Skeletal muscle tissue (tissue), 4 donors: Measurements from ENCODE around the gene SH3D19. TPM values are rescaled to one million over a fixed set of nuclear protein-coding genes. Genes with fewer than 3 reads are reported as not detected.
"Not testable (repeated sequence)": the region's sequence is repeated elsewhere in the genome, so short reads cannot be mapped to it uniquely, and the experiment has no call there.

Experiments
- H3K27ac ChIP-seq: one replicate; pipeline ENCODE4 v1.7.0; 2013; ENCODE audit warnings: mild to moderate bottlenecking, low read depth, low read length, inconsistent platforms
- H3K27me3 ChIP-seq, 3 donors: one replicate each; pipeline ENCODE4 v1.7.0; 2013; ENCODE audit warnings: low read length in 3 of 3; ENCODE audit not compliant: control insufficient read depth in 3 of 3, insufficient read depth in 3 of 3
- H3K36me3 ChIP-seq, 3 donors: one replicate each; pipeline ENCODE4 v1.7.0; 2013; ENCODE audit warnings: low read length in 3 of 3; ENCODE audit not compliant: control insufficient read depth in 3 of 3, insufficient read depth in 3 of 3
- H3K4me1 ChIP-seq, 3 donors: one replicate each; pipeline ENCODE4 v1.7.0; 2013; ENCODE audit warnings: low read length in 3 of 3, mild to moderate bottlenecking in 3 of 3; ENCODE audit not compliant: control insufficient read depth in 3 of 3, insufficient read depth in 3 of 3
- H3K4me3 ChIP-seq, 3 donors: one replicate each; pipeline ENCODE4 v1.7.0; 2013; ENCODE audit warnings: low read length in 3 of 3
- H3K9ac ChIP-seq, 3 donors: one replicate each; pipeline ENCODE4 v1.7.0; 2013; ENCODE audit warnings: low read length in 3 of 3, mild to moderate bottlenecking in 3 of 3, moderate library complexity in 2 of 3, low read depth in 1 of 3
- H3K9me3 ChIP-seq, 3 donors: one replicate each; pipeline ENCODE4 v1.7.0; 2013; ENCODE audit warnings: low read length in 3 of 3; ENCODE audit not compliant: control insufficient read depth in 3 of 3
- total RNA-seq: library from RNA; depleted of rRNA; stranded (reverse); fragments of >200 nt; gene quantifications from one replicate; pipeline ENCODE4 v1.2.3, GENCODE V29; 2014
- donor health status: Osteomylitis.

Gene SH3D19
- total RNA-seq, 1 donor from 2014 or later = 20.4 TPM

DNA sequence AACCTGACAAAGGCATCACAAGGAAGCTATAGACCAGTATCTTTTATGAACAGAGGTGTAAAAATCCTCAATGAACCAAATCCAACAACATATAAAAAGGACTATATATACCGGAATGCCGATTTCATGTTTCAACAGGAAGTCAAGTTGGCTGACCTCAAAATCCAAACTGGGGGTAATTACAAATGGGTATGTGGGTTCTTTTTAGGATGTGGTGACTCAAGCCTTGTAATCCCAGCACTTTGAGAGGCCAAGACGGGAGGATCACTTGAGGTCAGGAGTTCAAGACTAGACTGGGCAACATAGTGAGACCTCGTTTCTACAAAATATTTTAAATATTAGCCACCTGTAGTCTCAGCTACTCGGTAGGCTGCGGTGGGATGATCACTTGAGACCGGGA is 38.0 kb downstream of the SH3D19 start:
- Histone ChIP-seq H3K9me3 (no peaks in the 10 kb centered on the region), H3K4me3 (no peak overlapping the region), H3K9ac (no peak overlapping the region), H3K27ac (no peak overlapping the region), H3K27me3 (no peaks in the 10 kb centered on the region), H3K4me1 (peaks cover 0 to 13% (median 0%) of the 10 kb centered on the region in 3 donors), H3K36me3 (no peaks in the 10 kb centered on the region)

DNA sequence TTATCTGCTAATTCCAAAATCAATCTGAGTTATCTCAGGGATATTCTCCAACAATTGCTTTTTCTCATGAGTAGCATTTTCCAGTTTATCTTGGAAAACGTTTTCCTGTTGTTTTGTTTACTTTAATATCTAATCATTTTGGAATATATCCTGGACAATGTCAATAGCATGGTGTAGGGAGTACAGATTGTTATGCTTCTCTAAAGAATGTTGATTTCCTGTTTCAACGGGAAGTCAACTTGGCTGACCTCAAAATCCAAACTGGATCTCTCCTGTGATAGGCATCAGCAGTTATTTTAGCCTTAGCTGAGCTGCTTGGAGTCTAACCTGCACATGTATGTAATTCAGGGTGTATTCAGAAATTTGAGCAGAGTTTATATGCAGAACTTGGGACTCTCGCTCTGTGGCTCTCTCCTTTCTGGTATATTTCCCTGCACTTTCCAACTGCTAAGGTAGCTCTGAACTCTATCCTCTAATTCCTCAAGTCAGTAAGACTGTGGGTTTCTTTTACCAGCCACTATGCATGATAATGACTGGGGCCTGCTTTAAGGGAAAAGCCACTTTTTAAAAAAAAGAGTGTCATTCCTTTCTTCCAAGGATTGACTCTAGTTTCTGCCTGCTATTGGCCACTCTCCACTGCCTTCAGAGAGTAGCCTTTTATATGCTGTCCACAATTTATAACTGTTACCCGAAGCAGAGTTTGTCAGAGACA is 40.7 kb downstream of the SH3D19 start:
- H3K4me3 ChIP-seq = no peak overlapping the region
- peaks cover 0 to 9% (median 0%) of the 10 kb centered on the region in 3 donors for H3K4me1 ChIP-seq
- no peak overlapping the region for H3K27ac ChIP-seq
- H3K9ac ChIP-seq = no peak overlapping the region
- no peaks in the 10 kb centered on the region for H3K27me3 ChIP-seq
- no peaks in the 10 kb centered on the region for H3K9me3 ChIP-seq
- H3K36me3 ChIP-seq = no peaks in the 10 kb centered on the region

GRCh38 chr4:151276787-151277562 is 48.4 kb downstream of the SH3D19 start, which contains the start of gene PRSS48:
TSS of gene PRSS48 (plus strand) at chr4:151277161. CDS start at chr4:151277173, 12 bp downstream.
- no peak within 1 kb of the TSS for H3K9ac ChIP-seq
- no peaks in the 10 kb centered on the region for H3K27me3 ChIP-seq
- H3K36me3 ChIP-seq = no peaks in the 10 kb centered on the region
- no peaks in the 10 kb centered on the region for H3K9me3 ChIP-seq
- H3K4me1 ChIP-seq = peaks cover 0 to 5% (median 4%) of the 10 kb centered on the region in 3 donors
- no peak within 1 kb of the TSS for H3K27ac ChIP-seq
- no peak within 1 kb of the TSS for H3K4me3 ChIP-seq

- not testable (repeated sequence) for H3K9me3 ChIP-seq, H3K4me3 ChIP-seq, H3K36me3 ChIP-seq, H3K27me3 ChIP-seq, H3K27ac ChIP-seq, H3K9ac ChIP-seq, H3K4me1 ChIP-seq
These were observed 56.5 kb downstream of the SH3D19 start for GRCh38 chr4:151268905-151269304.

GRCh38 chr4:151267822-151268535 is 57.4 kb downstream of the SH3D19 start:
- no peak overlapping the region for H3K4me3 ChIP-seq
- H3K4me1 ChIP-seq = peaks cover 5 to 7% (median 6%) of the 10 kb centered on the region in 3 donors
- H3K27ac ChIP-seq = no peak overlapping the region

GRCh38 chr4:151267104-151267503 is 58.3 kb downstream of the SH3D19 start:
- no peaks in the 10 kb centered on the region for H3K36me3 ChIP-seq
- H3K27me3 ChIP-seq = no peaks in the 10 kb centered on the region
- H3K9me3 ChIP-seq = no peaks in the 10 kb centered on the region
- H3K4me3 ChIP-seq = no peak overlapping the region
- no peak overlapping the region for H3K9ac ChIP-seq
- H3K4me1 ChIP-seq = peaks cover 7 to 16% (median 14%) of the 10 kb centered on the region in 3 donors
- H3K27ac ChIP-seq = no peak overlapping the region

More at GRCh38 chr4:151267822-151268535, 57.4 kb downstream of the SH3D19 start:
- Histone ChIP-seq H3K36me3 (no peaks in the 10 kb centered on the region), H3K27me3 (no peaks in the 10 kb centered on the region), H3K9ac (no peak overlapping the region), H3K9me3 (no peaks in the 10 kb centered on the region)

- Histone ChIP-seq H3K9ac (no peak overlapping the region), H3K4me1 (peaks cover 7 to 17% (median 17%) of the 10 kb centered on the region in 3 donors), H3K9me3 (no peaks in the 10 kb centered on the region), H3K4me3 (no peak overlapping the region), H3K36me3 (no peaks in the 10 kb centered on the region), H3K27me3 (no peaks in the 10 kb centered on the region), H3K27ac (no peak overlapping the region)
These were observed 58.9 kb downstream of the SH3D19 start for GRCh38 chr4:151266497-151266896.

DNA sequence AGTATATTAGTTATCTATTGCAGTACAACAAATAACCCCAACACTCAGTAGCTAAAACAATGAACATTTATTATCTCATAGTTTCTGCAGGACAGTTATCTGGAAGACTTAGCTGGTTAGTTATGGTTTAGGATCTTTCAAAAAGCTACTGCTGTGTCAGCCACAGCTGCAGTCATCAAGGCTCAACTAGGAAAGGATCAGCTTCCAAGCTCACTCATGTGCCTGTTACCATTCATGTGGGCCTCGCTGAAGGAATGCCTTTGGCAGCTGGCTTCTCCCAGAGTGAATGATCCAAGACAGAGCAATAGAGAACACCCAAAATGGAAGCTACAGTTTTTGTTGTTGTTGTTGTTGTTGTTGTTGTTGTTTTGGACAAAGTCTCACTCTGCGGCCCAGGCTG is 62.0 kb downstream of the SH3D19 start:
- peak overlapping the region; percentile 31 for H3K27ac ChIP-seq
- H3K4me3 ChIP-seq = no peak overlapping the region
- no peaks in the 10 kb centered on the region for H3K9me3 ChIP-seq
- H3K36me3 ChIP-seq = no peaks in the 10 kb centered on the region
- H3K27me3 ChIP-seq = no peaks in the 10 kb centered on the region
- no peak overlapping the region for H3K9ac ChIP-seq
- H3K4me1 ChIP-seq = peaks cover 7 to 21% (median 17%) of the 10 kb centered on the region in 3 donors

GRCh38 chr4:151260526-151260925 is 64.9 kb downstream of the SH3D19 start:
- no peak overlapping the region for H3K4me3 ChIP-seq
- H3K36me3 ChIP-seq = no peaks in the 10 kb centered on the region
- no peaks in the 10 kb centered on the region for H3K9me3 ChIP-seq
- no peak overlapping the region for H3K9ac ChIP-seq
- H3K27ac ChIP-seq = no peak overlapping the region
- no peaks in the 10 kb centered on the region for H3K27me3 ChIP-seq
- H3K4me1 ChIP-seq = peaks cover 9 to 30% (median 17%) of the 10 kb centered on the region in 3 donors
